Measurements from ENCODE around the gene TBX21. TPM values are rescaled to one million over a fixed set of nuclear protein-coding genes. Genes with fewer than 3 reads are reported as not detected.
A peak's percentile ranks its signal among the peaks of the same experiment; 100 is the strongest.

Gene TBX21
- total RNA-seq, 2 experiments from 2014 or later: 58.3 to 61.1 TPM

DNA sequence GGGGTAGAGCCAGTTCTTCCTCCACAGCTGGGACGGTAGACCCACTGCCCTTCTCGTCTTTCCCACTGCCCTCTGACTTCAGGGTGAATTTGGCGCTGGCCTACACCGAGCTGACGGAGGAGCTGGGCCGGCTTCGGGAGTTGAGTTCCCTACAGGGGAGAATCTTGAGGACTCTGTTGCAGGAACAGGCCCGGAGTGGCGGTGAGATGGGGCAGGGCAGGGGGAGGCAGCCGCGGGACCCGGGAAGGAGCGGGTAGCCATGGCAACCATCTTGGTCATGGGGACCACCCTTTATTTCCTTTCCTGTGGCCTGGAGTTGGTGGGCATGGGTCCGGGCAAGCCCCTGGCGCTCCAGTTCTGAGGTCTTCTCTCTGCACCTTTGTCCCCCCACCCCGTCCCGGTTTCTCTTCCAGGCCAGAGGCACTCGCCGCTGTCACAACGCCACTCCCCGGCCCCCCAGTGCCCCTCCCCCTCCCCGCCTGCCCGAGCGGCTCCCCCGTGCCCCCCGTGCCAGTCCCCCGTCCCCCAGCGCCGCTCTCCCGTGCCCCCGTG is 24.6 kb upstream of the TBX21 start:
- no peak overlapping the region for H3K4me3 Mint-ChIP-seq
- no peak overlapping the region for H3K27ac Mint-ChIP-seq
- H3K36me3 Mint-ChIP-seq (ENCODE audit: low read depth): no peaks in the 10 kb centered on the region
- no peak for DNase-seq
- H3K9me3 Mint-ChIP-seq: no peaks in the 10 kb centered on the region
- ChIA-PET CTCF (interaction anchor here (1.4 to 2.8 kb wide), 4 partner anchors 9 to 24 kb away, joined by 7 to 17 read pairs (median 8); partner anchors contain the start of gene TBX21), POLR2A (interaction anchor here (1.6 to 22.2 kb wide), 4 partner anchors 8 to 25 kb away, joined by 8 to 463 read pairs (median 118); partner anchors contain the start of gene TBX21)
- peaks cover 60% of the 10 kb centered on the region for H3K4me1 Mint-ChIP-seq
- H3K27me3 Mint-ChIP-seq: peaks cover 9% of the 10 kb centered on the region

DNA sequence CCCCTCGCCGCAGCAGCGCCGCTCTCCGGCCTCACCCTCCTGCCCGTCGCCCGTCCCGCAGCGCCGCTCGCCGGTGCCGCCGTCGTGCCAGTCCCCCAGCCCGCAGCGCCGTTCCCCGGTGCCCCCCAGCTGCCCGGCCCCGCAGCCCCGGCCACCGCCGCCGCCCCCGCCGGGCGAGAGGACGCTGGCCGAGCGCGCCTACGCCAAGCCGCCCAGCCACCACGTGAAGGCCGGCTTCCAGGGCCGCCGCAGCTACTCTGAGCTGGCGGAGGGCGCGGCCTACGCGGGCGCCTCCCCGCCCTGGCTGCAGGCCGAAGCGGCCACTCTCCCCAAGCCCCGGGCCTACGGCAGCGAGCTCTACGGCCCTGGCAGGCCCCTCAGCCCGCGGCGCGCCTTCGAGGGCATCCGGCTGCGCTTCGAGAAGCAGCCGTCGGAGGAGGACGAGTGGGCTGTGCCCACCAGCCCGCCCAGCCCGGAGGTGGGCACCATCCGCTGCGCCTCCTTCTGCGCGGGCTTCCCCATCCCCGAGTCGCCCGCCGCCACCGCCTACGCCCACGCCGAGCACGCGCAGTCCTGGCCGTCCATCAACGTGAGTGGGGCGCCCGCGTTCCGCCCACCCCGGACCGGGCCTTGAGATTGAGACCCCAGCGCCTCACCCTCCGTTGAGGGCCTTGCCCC is 24.0 kb upstream of the TBX21 start:
- Mint-ChIP-seq H3K4me3 (no peak overlapping the region), H3K36me3 (ENCODE audit: low read depth) (no peaks in the 10 kb centered on the region), H3K27ac (no peak overlapping the region), H3K9me3 (no peaks in the 10 kb centered on the region), H3K4me1 (peaks cover 60% of the 10 kb centered on the region), H3K27me3 (peaks cover 11% of the 10 kb centered on the region)
- POLR2A ChIA-PET: interaction anchor here (1.1 to 22.2 kb wide), 4 partner anchors 7 to 24 kb away, joined by 3 to 463 read pairs (median 110); partner anchors contain the start of gene TBX21
- no peak for DNase-seq
- CTCF ChIA-PET: interaction anchor here (0.8 to 1.4 kb wide), 3 partner anchors 10 to 24 kb away, joined by 5 to 7 read pairs (median 6); partner anchors contain the start of gene TBX21

DNA sequence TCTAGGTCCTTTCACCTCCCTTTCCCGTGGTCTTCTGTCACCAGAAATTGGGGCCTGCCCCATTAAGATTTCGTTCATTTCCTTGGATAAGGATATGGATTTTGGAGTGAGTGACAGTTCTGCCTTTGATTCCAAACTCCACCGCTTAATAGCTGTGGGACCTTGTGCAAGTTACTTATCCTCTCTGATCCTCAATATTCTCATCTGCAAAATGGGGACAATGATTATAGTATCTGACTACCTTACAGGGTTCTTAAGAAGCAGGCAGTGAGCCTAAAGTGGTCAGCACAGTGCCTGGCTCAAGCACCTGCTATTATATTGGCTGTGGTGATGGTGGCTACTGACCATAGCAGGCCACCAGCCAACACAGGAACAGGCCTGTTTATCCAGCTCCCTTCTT is 23.4 kb upstream of the TBX21 start:
- Mint-ChIP-seq H3K9me3 (no peaks in the 10 kb centered on the region), H3K4me3 (no peak overlapping the region), H3K27me3 (peaks cover 11% of the 10 kb centered on the region), H3K4me1 (peaks cover 60% of the 10 kb centered on the region), H3K36me3 (ENCODE audit: low read depth) (no peaks in the 10 kb centered on the region), H3K27ac (no peak overlapping the region)
- ChIA-PET POLR2A (interaction anchor here (1.0 to 2.1 kb wide), 3 partner anchors 8 to 23 kb away, joined by 3 to 11 read pairs (median 3); no protein-coding TSS in a partner anchor), CTCF (interaction anchor here (0.8 to 1.2 kb wide), 3 partner anchors 9 to 23 kb away, joined by 4 to 6 read pairs (median 5); partner anchors contain the start of gene TBX21)
- DNase-seq: no peak

DNA sequence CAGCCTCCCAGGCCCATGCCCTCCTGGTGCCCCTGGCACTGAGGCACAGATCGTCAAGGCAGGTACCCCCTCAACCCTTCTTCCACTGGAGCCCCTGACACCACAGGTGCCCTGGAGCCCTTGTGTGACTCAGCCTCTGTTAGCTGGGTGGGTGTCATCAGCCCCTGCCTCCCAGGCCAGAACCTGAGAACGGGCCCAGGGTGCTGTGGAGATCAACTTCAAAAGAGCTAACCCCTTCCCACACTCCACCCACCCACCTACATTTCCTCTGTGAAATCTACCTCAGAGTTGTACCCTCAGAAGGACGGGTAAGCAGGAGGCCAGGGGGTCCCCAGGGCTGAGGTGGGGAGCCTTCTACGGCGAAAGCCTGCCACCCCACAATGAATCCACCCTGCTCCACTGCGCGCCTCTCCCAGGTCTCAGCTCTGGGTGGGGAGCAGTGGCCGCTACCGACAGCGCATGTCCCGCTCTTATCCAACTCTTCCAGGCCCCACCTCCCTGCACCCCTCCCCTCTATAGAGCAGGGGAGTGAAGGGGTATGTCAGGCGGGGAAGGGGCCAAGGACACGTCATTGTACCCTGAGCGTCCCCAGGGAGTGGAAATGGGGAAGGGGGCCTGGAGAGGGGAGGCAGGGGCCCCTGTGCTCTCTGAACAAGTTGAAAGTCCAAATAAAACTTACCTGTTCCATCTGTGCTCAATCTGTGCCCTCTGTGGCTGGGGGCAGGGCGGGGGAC is 21.5 kb upstream of the TBX21 start:
- ChIA-PET CTCF (no interaction called here), POLR2A (interaction anchor here (2.1 to 8.5 kb wide), 3 partner anchors 7 to 21 kb away, joined by 9 to 210 read pairs (median 11); partner anchors contain the start of gene TBX21)
- H3K36me3 Mint-ChIP-seq (ENCODE audit: low read depth): no peaks in the 10 kb centered on the region
- peaks cover 14% of the 10 kb centered on the region for H3K27me3 Mint-ChIP-seq
- H3K9me3 Mint-ChIP-seq: no peaks in the 10 kb centered on the region
- no peak overlapping the region for H3K27ac Mint-ChIP-seq
- no peak for DNase-seq
- no peak overlapping the region for H3K4me3 Mint-ChIP-seq
- peaks cover 60% of the 10 kb centered on the region for H3K4me1 Mint-ChIP-seq

DNA sequence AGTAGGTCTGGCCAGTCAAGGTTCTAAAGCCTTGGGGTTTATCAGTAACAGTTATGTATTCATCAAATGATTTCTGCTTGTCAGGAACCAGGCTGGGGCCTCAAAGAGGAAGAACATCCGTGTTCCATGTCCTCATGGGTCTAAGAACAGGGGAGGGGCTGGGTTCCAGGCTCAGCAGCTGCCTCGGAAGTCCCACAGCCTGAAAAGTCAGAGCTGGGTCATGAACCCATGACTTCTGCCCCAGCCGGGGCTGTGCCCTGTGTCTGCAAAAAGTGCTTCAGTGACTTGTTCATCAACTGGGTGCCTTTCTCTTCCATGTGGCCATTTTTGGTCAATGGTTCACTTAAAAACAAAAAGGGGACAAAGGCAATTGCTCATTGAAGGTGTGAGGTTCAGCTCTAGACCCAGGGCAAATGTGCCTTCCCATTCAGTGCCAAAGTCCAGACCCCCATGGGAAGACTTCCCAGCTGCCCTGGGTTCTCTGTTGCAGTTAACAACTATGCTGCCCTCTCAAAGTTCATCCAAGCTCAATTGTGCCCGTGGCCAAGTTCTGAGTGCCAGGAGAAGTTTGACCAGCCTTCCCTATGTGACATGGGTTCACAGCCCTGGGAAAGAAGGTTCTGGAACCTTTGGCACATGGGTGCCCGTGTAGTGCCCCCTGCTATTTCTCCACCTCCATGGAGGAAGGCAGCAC is 20.6 kb upstream of the TBX21 start:
- no peaks in the 10 kb centered on the region for H3K9me3 Mint-ChIP-seq
- no peak for DNase-seq
- no peak overlapping the region for H3K27ac Mint-ChIP-seq
- CTCF ChIA-PET: interaction anchor here (0.9 to 1.4 kb wide), 2 partner anchors 10 to 20 kb away, joined by 3 to 4 read pairs; partner anchors contain the start of gene TBX21
- no peak overlapping the region for H3K4me3 Mint-ChIP-seq
- POLR2A ChIA-PET: interaction anchor here (2.4 to 8.5 kb wide), 2 partner anchors 8 to 20 kb away, joined by 9 to 210 read pairs; partner anchors contain the start of gene TBX21
- peaks cover 14% of the 10 kb centered on the region for H3K27me3 Mint-ChIP-seq
- H3K36me3 Mint-ChIP-seq (ENCODE audit: low read depth): no peaks in the 10 kb centered on the region
- H3K4me1 Mint-ChIP-seq: peaks cover 60% of the 10 kb centered on the region

DNA sequence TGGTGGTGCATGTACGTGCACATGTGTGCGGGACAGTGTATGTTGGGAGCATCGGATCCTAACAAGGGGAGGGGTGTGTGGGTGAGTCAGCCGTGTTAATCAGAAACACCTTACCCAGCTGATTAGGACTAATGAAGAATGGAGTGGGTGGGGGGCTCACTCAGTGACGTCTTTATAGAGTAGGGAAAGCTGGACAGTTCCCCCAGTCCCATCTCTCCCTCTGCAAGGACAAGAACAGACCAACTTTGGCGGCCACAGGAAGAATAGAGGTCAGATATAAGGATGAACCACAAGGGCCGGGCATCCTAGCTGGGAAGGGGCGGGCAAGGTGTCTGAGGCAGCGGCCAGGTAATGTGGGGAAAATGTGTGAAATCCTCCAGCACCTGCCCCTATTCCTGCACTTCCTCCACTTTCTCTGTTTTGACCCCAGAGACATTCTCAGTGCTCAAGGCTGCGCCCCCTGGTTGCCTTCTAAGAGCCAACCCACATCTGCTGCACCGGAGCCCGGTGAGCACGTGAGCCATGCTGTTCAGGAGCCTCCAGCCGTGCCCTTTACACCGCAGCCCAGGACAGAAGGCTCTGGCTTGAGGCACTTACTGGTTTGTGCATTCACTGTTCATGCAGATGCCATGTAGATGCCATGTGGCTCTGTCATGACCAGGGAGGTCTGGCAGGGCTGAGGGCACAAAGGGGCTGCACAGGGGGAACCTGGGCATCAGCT is 18.9 kb upstream of the TBX21 start:
- Mint-ChIP-seq H3K4me1 (peaks cover 73% of the 10 kb centered on the region), H3K27me3 (peaks cover 14% of the 10 kb centered on the region)
- CTCF ChIA-PET: interaction anchor here (1.4 to 7.3 kb wide), 4 partner anchors 8 to 17 kb away, joined by 4 to 99 read pairs (median 8); no protein-coding TSS in a partner anchor

DNA sequence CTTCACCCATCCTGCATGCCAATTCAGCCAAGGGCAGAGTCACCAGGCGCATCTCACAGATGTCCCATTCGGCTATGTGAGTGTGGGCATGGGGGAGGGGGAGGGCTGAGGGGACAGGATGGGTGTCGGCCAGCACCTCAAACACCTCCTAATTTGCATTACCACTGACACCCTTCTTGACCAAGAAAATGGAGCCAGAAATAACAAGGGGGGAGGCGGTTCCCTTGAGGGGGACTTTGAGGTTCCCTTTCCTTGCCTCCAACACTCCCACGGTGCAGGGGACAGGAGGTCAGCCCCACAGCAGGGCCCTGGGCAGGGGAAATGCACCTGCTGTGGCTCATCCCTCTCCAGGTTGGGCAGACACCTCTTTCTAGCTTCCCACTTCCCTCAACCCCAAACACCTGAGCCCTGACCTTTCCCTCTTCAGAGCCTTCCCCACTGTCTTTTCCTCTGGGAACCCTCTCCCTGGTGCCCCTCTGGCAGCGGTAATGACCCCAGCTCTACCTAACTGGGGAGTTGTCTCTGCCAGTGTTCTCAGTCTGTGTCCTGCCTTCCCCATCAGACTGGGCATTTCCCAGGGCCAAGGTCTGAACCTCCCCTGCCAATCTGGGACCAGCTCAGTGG is 18.2 kb upstream of the TBX21 start:
- Mint-ChIP-seq H3K9me3 (no peaks in the 10 kb centered on the region), H3K27ac (peak overlapping the region; percentile 59), H3K4me1 (peaks cover 76% of the 10 kb centered on the region), H3K4me3 (no peak overlapping the region), H3K27me3 (peaks cover 14% of the 10 kb centered on the region), H3K36me3 (ENCODE audit: low read depth) (no peaks in the 10 kb centered on the region)
- ChIA-PET CTCF (interaction anchor here (1.1 to 7.3 kb wide), 4 partner anchors 11 to 17 kb away, joined by 3 to 99 read pairs (median 8); no protein-coding TSS in a partner anchor), POLR2A (interaction anchor here (1.0 to 8.5 kb wide), 7 partner anchors 9 to 28 kb away, joined by 3 to 210 read pairs (median 4); partner anchors contain the start of gene TBX21)
- DNase-seq: peak; percentile 57

More for the DNA sequence above, 18.9 kb upstream of the TBX21 start:
- Mint-ChIP-seq H3K36me3 (ENCODE audit: low read depth) (no peaks in the 10 kb centered on the region), H3K27ac (peak overlapping the region; percentile 21), H3K4me3 (no peak overlapping the region), H3K9me3 (no peaks in the 10 kb centered on the region)
- no peak for DNase-seq
- POLR2A ChIA-PET: interaction anchor here (1.0 to 8.5 kb wide), 6 partner anchors 10 to 22 kb away, joined by 3 to 210 read pairs (median 8); partner anchors contain the start of gene TBX21

DNA sequence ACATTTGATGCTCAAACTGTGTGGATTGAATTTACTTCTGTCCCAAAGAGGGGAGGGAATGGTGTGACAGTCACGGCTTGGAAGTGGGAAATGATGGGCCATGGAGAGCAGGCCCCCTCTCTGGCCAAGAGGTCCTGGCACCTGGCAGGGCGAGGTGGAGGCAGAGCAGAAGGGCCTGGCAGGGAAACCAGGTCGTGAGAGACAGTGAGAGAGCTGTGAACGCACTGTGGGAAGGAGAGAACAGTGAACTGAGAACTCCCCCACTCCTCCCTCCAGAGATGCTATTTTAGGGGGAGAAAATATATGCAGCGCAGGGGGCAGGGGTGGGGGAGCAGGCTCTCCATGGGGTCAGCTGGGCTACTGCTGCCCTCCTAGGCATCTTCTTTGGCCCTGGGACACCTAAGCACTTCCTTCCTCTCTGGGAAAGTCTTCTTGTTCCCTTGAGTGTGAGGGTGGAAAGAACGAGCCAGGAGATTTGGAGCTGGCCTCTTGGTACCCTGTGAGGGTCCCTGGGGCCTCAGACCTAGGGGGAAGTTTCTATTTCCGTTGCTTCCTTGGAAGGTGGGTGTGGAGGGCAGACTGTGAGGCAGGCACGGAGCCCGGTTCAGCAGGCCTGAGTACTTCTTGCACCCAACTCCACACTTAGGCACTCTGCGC is 17.2 kb upstream of the TBX21 start:
- Mint-ChIP-seq H3K36me3 (ENCODE audit: low read depth) (no peaks in the 10 kb centered on the region), H3K4me3 (no peak overlapping the region), H3K4me1 (peaks cover 85% of the 10 kb centered on the region), H3K27me3 (peaks cover 14% of the 10 kb centered on the region), H3K9me3 (no peaks in the 10 kb centered on the region), H3K27ac (no peak overlapping the region)
- ChIA-PET CTCF (interaction anchor here (1.1 to 7.3 kb wide), 4 partner anchors 14 to 18 kb away, joined by 3 to 99 read pairs (median 4); no protein-coding TSS in a partner anchor), POLR2A (interaction anchor here (1.6 to 8.5 kb wide), 5 partner anchors 11 to 27 kb away, joined by 4 to 210 read pairs (median 12); partner anchors contain the start of gene TBX21)
- no peak for DNase-seq

DNA sequence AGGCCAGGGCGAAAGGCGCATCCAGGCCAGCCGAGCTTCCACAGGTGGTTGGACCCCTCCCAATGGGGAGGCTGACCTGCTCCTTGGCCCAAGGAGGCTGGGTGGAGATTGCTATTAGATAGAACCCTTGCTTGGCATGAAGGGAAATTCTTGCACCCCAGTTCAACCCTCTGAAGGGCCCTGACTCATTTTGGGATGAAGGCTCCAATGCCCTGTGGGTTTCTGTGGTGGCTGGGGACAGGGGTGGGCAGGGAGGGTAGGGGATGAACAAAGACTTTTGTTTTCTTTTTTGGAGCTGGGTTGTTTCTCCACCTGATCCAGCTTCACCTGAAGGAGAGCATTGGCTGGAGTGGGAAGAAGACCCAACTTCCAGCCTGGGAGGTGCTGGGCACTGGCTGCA is 16.7 kb upstream of the TBX21 start:
- H3K4me3 Mint-ChIP-seq: no peak overlapping the region
- POLR2A ChIA-PET: interaction anchor here (1.6 to 8.5 kb wide), 4 partner anchors 12 to 26 kb away, joined by 4 to 210 read pairs (median 22); partner anchors contain the start of gene TBX21
- H3K27me3 Mint-ChIP-seq: peaks cover 14% of the 10 kb centered on the region
- H3K9me3 Mint-ChIP-seq: no peaks in the 10 kb centered on the region
- peaks cover 91% of the 10 kb centered on the region for H3K4me1 Mint-ChIP-seq
- no peak overlapping the region for H3K27ac Mint-ChIP-seq
- CTCF ChIA-PET: interaction anchor here (1.1 to 7.3 kb wide), 4 partner anchors 13 to 19 kb away, joined by 3 to 99 read pairs (median 14); no protein-coding TSS in a partner anchor
- no peaks in the 10 kb centered on the region for H3K36me3 Mint-ChIP-seq (ENCODE audit: low read depth)
- no peak for DNase-seq

DNA sequence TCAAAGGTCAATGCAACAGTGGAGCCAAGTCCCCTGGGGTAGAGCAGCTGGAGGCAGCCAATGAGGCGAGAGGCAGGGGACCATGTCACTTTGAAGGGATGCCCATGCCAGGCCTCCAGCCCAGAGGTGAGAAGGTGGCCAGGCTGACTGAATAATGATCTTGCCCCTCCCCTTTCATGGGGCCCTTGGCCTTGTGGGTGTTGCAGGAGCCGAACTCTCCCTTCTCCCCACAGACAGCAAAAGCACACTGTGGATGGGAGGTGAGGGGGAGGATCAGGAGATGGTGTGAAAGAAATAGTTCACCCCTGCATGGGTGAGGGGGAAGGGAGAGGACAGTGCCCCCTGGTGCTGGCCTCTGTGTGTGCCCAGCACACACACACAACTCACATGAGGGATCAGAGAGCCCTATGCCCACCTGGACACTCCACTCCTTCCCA is 15.8 kb upstream of the TBX21 start:
- H3K4me3 Mint-ChIP-seq: no peak overlapping the region
- no peak overlapping the region for H3K27ac Mint-ChIP-seq
- ChIA-PET POLR2A (interaction anchor here (1.6 to 8.5 kb wide), 3 partner anchors 13 to 22 kb away, joined by 6 to 210 read pairs (median 33); no protein-coding TSS in a partner anchor), CTCF (interaction anchor here (1.2 to 7.3 kb wide), 6 partner anchors 10 to 25 kb away, joined by 3 to 99 read pairs (median 12); no protein-coding TSS in a partner anchor)
- peak; percentile 46 for DNase-seq
- H3K4me1 Mint-ChIP-seq: peaks cover 96% of the 10 kb centered on the region
- H3K27me3 Mint-ChIP-seq: peaks cover 13% of the 10 kb centered on the region
- H3K36me3 Mint-ChIP-seq (ENCODE audit: low read depth): no peaks in the 10 kb centered on the region
- no peaks in the 10 kb centered on the region for H3K9me3 Mint-ChIP-seq

Measured in activated CD4-positive, alpha-beta memory T cell treated with anti-CD3 and anti-CD28 coated beads, Interleukin-2, amount 10 ng/mL, durations not matched to agents 7 days and 5 days (primary cell).